Dermis blood vessel endothelial cell (primary cell): ENCODE results near the gene HSD17B1. TPM values are rescaled to one million over a fixed set of nuclear protein-coding genes. Genes with fewer than 3 reads are reported as not detected.

Experiments
- DNase-seq: peaks from one replicate; pipeline ENCODE4 v3.0.0; 2010
- total RNA-seq: library from RNA; depleted of rRNA; stranded (reverse); fragments of >200 nt; gene quantifications from 2 replicates; pipeline ENCODE4 v1.2.3, GENCODE V29; 2014

Gene HSD17B1
- total RNA-seq, 1 donor from 2014 or later = 0.34 TPM

- no peak for DNase-seq
Measured at GRCh38 chr17:42568341-42569111, 15.8 kb downstream of the HSD17B1 start.

- DNase-seq = peak; percentile 21
Measured at GRCh38 chr17:42571435-42572225, 18.9 kb downstream of the HSD17B1 start.

GRCh38 chr17:42573095-42573494 is 20.4 kb downstream of the HSD17B1 start:
- DNase-seq = no peak

GRCh38 chr17:42574463-42574862 is 21.7 kb downstream of the HSD17B1 start:
- DNase-seq = no peak

- peak; percentile 9 for DNase-seq
Measured at GRCh38 chr17:42577140-42577531, 24.4 kb downstream of the HSD17B1 start.

- peak; percentile 96 for DNase-seq
Measured at GRCh38 chr17:42577532-42578281, 25.0 kb downstream of the HSD17B1 start, which contains the start of gene PSMC3IP. Gene PSMC3IP (minus strand): TSS chr17:42577729. CDS start chr17:42577686, 43 bp downstream.

- DNase-seq = peak; percentile 87
Measured at GRCh38 chr17:42578282-42578869, 25.7 kb downstream of the HSD17B1 start.

GRCh38 chr17:42579794-42580551 is 27.2 kb downstream of the HSD17B1 start:
- DNase-seq = no peak

- DNase-seq = no peak
Measured at GRCh38 chr17:42581744-42582270, 29.1 kb downstream of the HSD17B1 start.

- DNase-seq = no peak
Measured at GRCh38 chr17:42584880-42585279, 32.2 kb downstream of the HSD17B1 start.

- DNase-seq = no peak
Measured at GRCh38 chr17:42585353-42585752, 32.6 kb downstream of the HSD17B1 start.

- no peak for DNase-seq
Measured at GRCh38 chr17:42586514-42587230, 33.9 kb downstream of the HSD17B1 start.

- DNase-seq = peak; percentile 59
Measured at GRCh38 chr17:42590886-42591285, 38.2 kb downstream of the HSD17B1 start.

- DNase-seq = no peak
Measured at GRCh38 chr17:42591411-42591810, 38.7 kb downstream of the HSD17B1 start.

- DNase-seq = no peak
Measured at GRCh38 chr17:42596386-42596785, 43.7 kb downstream of the HSD17B1 start.

- peak; percentile 16 for DNase-seq
Measured at GRCh38 chr17:42598905-42599304, 46.2 kb downstream of the HSD17B1 start.

- DNase-seq = no peak
Measured at GRCh38 chr17:42603318-42603717, 50.6 kb downstream of the HSD17B1 start.
